DND-41 (cell line): ENCODE results near the gene UGT8.

Experiments
- EZH2 ChIP-seq: IDR thresholded peaks from 3 replicates; pipeline ENCODE4 v1.6.1; 2012; ENCODE audit warnings: borderline replicate concordance, low read depth, mild to moderate bottlenecking, moderate library complexity, low read length, inconsistent platforms; ENCODE audit not compliant: severe bottlenecking
- TF ChIP-seq, protein P1 (sequence below): IDR thresholded peaks from 2 replicates; pipeline ENCODE4 v1.5.1; 2012; ENCODE audit warnings: borderline replicate concordance, low read length, moderate library complexity, mild to moderate bottlenecking; ENCODE audit not compliant: poor library complexity, severe bottlenecking; ENCODE audit errors: extremely low read depth

DNA sequence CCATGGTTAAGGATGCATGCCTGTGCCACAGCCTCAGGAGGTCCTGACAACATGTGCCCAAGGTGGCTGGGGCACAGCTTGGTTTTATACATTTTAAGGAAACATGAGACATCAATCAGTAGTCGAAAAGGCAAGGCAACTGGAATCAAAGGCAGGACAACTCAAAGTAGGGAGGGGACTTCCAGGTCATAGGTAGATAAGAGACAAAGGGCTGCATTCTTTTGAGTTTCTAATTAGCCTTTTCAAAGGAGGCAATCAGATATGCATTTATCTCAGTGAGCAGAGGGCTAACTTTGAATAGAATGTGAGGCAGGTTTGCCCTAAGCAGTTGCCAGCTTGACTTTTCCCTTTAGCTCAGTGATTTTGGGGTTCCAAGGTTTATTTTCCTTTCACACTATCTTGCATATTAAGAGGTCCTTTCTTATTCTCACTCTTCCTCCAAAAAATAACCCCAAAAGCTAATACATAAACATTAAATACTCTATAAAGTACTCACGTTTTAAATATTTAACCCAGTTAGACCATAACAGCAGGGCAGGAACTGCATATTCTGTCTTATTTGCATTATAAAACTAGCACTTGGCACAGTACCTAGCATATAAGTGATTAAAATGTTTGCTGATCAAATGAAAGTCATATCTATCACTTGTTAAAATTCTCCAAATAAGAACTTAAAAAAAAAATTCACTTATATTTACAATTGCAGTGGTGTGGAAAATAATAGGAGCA lies 36.3 kb upstream of the UGT8 start:
- TF ChIP-seq, protein P1, sequence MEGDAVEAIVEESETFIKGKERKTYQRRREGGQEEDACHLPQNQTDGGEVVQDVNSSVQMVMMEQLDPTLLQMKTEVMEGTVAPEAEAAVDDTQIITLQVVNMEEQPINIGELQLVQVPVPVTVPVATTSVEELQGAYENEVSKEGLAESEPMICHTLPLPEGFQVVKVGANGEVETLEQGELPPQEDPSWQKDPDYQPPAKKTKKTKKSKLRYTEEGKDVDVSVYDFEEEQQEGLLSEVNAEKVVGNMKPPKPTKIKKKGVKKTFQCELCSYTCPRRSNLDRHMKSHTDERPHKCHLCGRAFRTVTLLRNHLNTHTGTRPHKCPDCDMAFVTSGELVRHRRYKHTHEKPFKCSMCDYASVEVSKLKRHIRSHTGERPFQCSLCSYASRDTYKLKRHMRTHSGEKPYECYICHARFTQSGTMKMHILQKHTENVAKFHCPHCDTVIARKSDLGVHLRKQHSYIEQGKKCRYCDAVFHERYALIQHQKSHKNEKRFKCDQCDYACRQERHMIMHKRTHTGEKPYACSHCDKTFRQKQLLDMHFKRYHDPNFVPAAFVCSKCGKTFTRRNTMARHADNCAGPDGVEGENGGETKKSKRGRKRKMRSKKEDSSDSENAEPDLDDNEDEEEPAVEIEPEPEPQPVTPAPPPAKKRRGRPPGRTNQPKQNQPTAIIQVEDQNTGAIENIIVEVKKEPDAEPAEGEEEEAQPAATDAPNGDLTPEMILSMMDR, result no peak
- TF ChIP-seq EZH2, result no peak
